Loucy (cell line): ENCODE results near the gene RPL5.

Experiments used
- H2AFZ ChIP-seq: fragments of 200-600 bp; sonication (generic); 2 replicates; pipeline ENCODE4 v1.6.0; 2016; ENCODE audit warnings: antibody characterized with exemption, mild to moderate bottlenecking, low read length, moderate library complexity
- H3F3A ChIP-seq: fragments of 200-600 bp; 2 replicates; pipeline ENCODE4 v1.6.0; 2016; ENCODE audit warnings: antibody characterized with exemption, low read depth, mild to moderate bottlenecking
- H3K27me3 ChIP-seq: fragments of 200-600 bp; sonication (generic); 2 replicates; pipeline ENCODE4 v1.6.1; 2014; ENCODE audit warnings: low read length, mild to moderate bottlenecking; ENCODE audit not compliant: insufficient read depth, poor library complexity, severe bottlenecking
- H3K36me3 ChIP-seq: fragments of 200-600 bp; sonication (generic); 2 replicates; pipeline ENCODE4 v1.6.1; 2016; ENCODE audit warnings: low read length; ENCODE audit not compliant: insufficient read depth
- H3K4me1 ChIP-seq: fragments of 200-600 bp; sonication (generic); 2 replicates; pipeline ENCODE4 v1.5.1; 2014; ENCODE audit warnings: low read length, mild to moderate bottlenecking; ENCODE audit not compliant: insufficient read depth, poor library complexity, severe bottlenecking
- H3K4me2 ChIP-seq: fragments of 200-600 bp; sonication (generic); 2 replicates; pipeline ENCODE4 v1.6.0; 2014; ENCODE audit warnings: antibody characterized with exemption, low read length, low read depth, mild to moderate bottlenecking; ENCODE audit not compliant: poor library complexity, severe bottlenecking
- H3K4me3 ChIP-seq: fragments of 200-600 bp; sonication (generic); 2 replicates; pipeline ENCODE4 v1.5.1; 2014; ENCODE audit warnings: low read length, mild to moderate bottlenecking, mixed read lengths; ENCODE audit not compliant: poor library complexity, severe bottlenecking
- H3K79me2 ChIP-seq: fragments of 200-600 bp; sonication (generic); 2 replicates; pipeline ENCODE4 v1.6.1; 2014; ENCODE audit warnings: low read length; ENCODE audit not compliant: insufficient read depth
- H3K9ac ChIP-seq: fragments of 200-600 bp; sonication (generic); 2 replicates; pipeline ENCODE4 v1.6.0; 2014; ENCODE audit warnings: mild to moderate bottlenecking, low read depth, low read length, moderate library complexity; ENCODE audit not compliant: poor library complexity, severe bottlenecking
- H3K9me2 ChIP-seq: fragments of 200-600 bp; sonication (generic); replicated peaks from 2 replicates; pipeline ENCODE4 v1.6.1; 2016; ENCODE audit warnings: low read depth, low read length, mixed read lengths
- H3K9me3 ChIP-seq: fragments of 200-600 bp; sonication (generic); 2 replicates; pipeline ENCODE4 v1.6.1; 2014; ENCODE audit warnings: mild to moderate bottlenecking, antibody characterized with exemption, low read length, low read depth; ENCODE audit not compliant: insufficient read depth
- H4K20me1 ChIP-seq: fragments of 200-600 bp; sonication (generic); 2 replicates; pipeline ENCODE4 v1.6.0; 2014; ENCODE audit warnings: antibody characterized with exemption, low read length, mild to moderate bottlenecking; ENCODE audit not compliant: insufficient read depth, poor library complexity, severe bottlenecking
- EZH2phosphoT487 ChIP-seq: fragments of 200-600 bp; IDR thresholded peaks from 2 replicates; pipeline ENCODE4 v1.6.1; 2018; ENCODE audit warnings: antibody characterized with exemption, mild to moderate bottlenecking, moderate library complexity, borderline replicate concordance
- TF ChIP-seq, protein P1 (sequence below): fragments of 200-600 bp; sonication (generic); conservative IDR thresholded peaks from 2 replicates; pipeline ENCODE4 v1.5.1; 2014; ENCODE audit warnings: mild to moderate bottlenecking, antibody characterized with exemption, low read length

The RPL5 gene

GRCh38 chr1:92843429-92844352 is 11.9 kb downstream of the RPL5 start:
- Histone ChIP-seq H2AFZ (no peak overlapping the region), H4K20me1 (peaks cover 48% of the 10 kb centered on the region), H3K9ac (no peak overlapping the region), H3K27me3 (no peaks in the 10 kb centered on the region), H3K4me3 (no peak overlapping the region), H3K9me2 (no peaks in the 10 kb centered on the region), H3K4me2 (no peak overlapping the region), H3K36me3 (peaks cover 60% of the 10 kb centered on the region), H3K79me2 (peaks cover 30% of the 10 kb centered on the region), H3K4me1 (peaks cover 18% of the 10 kb centered on the region), H3K9me3 (no peaks in the 10 kb centered on the region), H3F3A (peaks cover 20% of the 10 kb centered on the region; the same call in 1 of the 2 replicates)
- TF ChIP-seq, protein P1, sequence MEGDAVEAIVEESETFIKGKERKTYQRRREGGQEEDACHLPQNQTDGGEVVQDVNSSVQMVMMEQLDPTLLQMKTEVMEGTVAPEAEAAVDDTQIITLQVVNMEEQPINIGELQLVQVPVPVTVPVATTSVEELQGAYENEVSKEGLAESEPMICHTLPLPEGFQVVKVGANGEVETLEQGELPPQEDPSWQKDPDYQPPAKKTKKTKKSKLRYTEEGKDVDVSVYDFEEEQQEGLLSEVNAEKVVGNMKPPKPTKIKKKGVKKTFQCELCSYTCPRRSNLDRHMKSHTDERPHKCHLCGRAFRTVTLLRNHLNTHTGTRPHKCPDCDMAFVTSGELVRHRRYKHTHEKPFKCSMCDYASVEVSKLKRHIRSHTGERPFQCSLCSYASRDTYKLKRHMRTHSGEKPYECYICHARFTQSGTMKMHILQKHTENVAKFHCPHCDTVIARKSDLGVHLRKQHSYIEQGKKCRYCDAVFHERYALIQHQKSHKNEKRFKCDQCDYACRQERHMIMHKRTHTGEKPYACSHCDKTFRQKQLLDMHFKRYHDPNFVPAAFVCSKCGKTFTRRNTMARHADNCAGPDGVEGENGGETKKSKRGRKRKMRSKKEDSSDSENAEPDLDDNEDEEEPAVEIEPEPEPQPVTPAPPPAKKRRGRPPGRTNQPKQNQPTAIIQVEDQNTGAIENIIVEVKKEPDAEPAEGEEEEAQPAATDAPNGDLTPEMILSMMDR, result no peak
- TF ChIP-seq EZH2phosphoT487, result no peak

- Histone ChIP-seq H3K4me3 (no peak overlapping the region), H3F3A (peaks cover 20% of the 10 kb centered on the region; the same call in 1 of the 2 replicates), H2AFZ (no peak overlapping the region), H3K79me2 (peaks cover 22% of the 10 kb centered on the region), H3K27me3 (no peaks in the 10 kb centered on the region), H3K4me2 (no peak overlapping the region), H3K9me3 (no peaks in the 10 kb centered on the region), H3K36me3 (peaks cover 52% of the 10 kb centered on the region), H3K4me1 (peaks cover 11% of the 10 kb centered on the region), H3K9ac (no peak overlapping the region), H4K20me1 (peaks cover 41% of the 10 kb centered on the region), H3K9me2 (no peaks in the 10 kb centered on the region)
- no peak for TF ChIP-seq EZH2phosphoT487
- TF ChIP-seq, protein P1, result no peak
These were observed 12.6 kb downstream of the RPL5 start for GRCh38 chr1:92844439-92844838.

DNA sequence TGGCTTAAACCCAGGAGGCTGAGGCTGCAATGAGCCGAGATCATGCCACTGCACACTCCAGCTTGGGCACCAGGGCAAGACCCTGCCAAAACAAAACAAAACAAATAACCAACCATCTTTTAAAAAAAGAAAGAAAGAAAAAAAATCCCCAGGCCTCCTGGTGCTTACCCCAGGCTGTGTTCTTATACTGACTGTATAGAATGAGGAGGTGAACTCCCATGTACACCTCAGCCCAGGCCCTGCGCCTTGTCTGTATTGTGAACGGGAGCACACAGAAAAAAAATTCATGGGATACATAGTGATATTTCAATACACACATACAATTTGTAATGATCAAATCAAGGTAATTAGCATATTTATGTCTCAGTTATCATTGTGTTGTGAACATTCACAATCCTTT is 14.1 kb downstream of the RPL5 start:
- H3K4me2 ChIP-seq, result no peak overlapping the region
- no peaks in the 10 kb centered on the region for H3K4me1 ChIP-seq
- H4K20me1 ChIP-seq, result peaks cover 26% of the 10 kb centered on the region
- no peaks in the 10 kb centered on the region for H3K9me2 ChIP-seq
- H3K36me3 ChIP-seq, result peaks cover 38% of the 10 kb centered on the region
- H3F3A ChIP-seq, result peaks cover 20% of the 10 kb centered on the region; the same call in 1 of the 2 replicates
- TF ChIP-seq EZH2phosphoT487, result no peak
- H3K9me3 ChIP-seq, result no peaks in the 10 kb centered on the region
- no peak overlapping the region for H3K4me3 ChIP-seq
- no peak overlapping the region for H2AFZ ChIP-seq
- no peaks in the 10 kb centered on the region for H3K27me3 ChIP-seq
- peaks cover 8% of the 10 kb centered on the region; the same call in 1 of the 2 replicates for H3K79me2 ChIP-seq
- H3K9ac ChIP-seq, result no peak overlapping the region
